ENCODE data around the gene PIP4K2A.
A peak's percentile ranks its signal among the peaks of the same experiment; 100 is the strongest.

Gene PIP4K2A

DNA sequence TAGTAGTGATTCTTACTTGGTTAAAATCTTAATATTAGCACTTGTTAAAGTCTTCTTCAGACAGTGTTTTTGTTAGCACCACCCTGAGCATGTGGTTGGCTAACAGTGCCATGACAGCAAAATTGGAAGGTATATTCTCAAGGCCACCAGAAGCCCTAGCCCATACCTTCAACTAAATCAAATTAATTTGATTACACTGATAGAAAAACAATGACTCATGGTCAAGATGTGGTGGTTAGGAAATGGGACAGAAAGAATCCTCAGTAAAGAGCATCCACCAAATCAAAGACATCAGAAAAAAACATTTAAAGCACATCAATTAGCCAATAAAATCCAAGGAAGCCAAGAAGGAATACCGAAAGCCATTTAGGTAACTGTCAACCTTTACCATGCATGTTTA lies 75.5 kb downstream of the PIP4K2A start:
- no peak for ATAC-seq

DNA sequence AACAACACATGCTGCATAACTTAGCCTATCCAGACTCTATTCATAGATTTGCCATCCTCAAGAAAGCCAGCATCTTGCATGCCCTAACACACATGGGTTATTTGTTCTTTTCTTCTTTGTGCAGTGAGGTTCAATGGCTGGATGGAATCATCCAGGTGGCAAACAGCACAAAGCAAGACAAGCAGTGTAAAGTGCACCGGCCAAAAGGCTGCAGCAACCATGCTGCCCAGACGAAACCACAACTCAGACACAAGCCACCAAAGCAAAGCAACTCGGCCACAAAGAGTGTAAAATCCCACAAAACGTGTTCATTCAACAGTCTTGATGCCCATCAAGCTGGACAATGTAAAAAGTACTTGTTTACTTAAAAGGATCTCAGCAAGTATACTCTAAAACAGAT lies 76.9 kb downstream of the PIP4K2A start:
- ATAC-seq (no peak), DNase-seq (no peak)

More for the DNA sequence above, 75.5 kb downstream of the PIP4K2A start:
- no peak for DNase-seq

GRCh38 chr10:22635650-22636049 lies 78.7 kb downstream of the PIP4K2A start:
- no peak for ATAC-seq
- DNase-seq = no peak

DNA sequence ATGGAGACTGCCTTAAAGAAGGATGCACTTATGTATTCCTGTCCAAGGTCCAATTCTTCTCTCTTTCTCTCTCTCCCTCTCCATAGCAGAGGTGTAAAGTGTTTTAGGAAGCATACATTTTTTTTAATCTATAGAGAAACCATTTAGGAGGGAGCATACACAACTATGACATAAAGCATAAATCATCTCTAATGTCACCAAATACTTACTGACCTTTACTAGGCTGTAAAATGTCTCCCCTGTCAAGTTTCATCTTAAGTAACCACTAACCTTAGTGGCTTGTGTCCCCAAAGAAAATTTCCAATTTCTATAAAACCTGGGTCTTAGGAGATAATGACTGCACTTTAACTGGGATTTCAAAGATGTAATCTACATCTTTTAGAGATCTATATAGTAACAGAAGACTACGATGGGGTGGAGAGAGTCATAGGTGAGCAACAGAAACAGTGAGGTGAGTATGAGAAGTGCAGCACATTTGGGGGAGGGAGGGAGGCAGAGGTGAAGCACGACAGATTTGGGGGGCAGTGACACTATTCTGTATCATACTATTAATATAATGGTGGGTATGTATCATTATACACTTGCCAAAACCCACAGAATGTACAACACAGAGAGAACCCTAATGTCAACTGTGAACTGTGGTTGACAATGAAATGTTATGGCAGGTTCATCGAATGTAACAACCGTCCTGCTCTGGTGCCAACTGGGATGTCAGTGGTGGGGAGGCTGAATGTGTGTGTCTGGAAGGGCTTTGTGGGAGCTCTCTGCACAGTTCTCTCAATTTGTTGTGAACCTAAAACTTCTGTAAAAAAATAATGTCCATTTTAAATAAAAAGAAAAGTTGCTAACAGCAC lies 79.5 kb downstream of the PIP4K2A start:
- peak; percentile 69 for ATAC-seq
- DNase-seq = no peak

- no peak for DNase-seq
These were observed 80.3 kb downstream of the PIP4K2A start for GRCh38 chr10:22634093-22634492.

GRCh38 chr10:22633528-22633927 lies 80.8 kb downstream of the PIP4K2A start:
- ATAC-seq (no peak), DNase-seq (no peak)

More at GRCh38 chr10:22634093-22634492, 80.3 kb downstream of the PIP4K2A start:
- no peak for ATAC-seq

DNA sequence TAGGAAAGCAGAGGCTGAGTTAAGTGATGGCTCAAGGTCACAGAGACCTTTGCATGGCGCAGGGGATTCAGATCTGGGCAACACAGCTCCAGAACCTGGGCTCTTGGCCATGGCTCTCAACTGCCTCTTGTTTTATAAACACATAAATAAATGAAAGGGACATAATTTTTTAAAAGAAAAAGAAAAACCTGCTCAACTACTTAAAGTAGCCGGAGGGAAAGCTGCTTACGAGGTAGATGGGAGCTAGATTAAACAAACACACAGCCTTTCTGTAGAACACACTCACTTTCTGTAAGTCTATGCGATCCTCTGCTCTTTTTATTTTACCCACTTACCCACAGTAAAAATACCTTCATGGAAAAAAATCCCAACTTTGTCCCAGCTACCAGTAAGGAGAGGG lies 81.3 kb downstream of the PIP4K2A start:
- DNase-seq (no peak), ATAC-seq (no peak)

GRCh38 chr10:22631646-22632278 lies 82.6 kb downstream of the PIP4K2A start:
- DNase-seq = no peak
- no peak for ATAC-seq

DNA sequence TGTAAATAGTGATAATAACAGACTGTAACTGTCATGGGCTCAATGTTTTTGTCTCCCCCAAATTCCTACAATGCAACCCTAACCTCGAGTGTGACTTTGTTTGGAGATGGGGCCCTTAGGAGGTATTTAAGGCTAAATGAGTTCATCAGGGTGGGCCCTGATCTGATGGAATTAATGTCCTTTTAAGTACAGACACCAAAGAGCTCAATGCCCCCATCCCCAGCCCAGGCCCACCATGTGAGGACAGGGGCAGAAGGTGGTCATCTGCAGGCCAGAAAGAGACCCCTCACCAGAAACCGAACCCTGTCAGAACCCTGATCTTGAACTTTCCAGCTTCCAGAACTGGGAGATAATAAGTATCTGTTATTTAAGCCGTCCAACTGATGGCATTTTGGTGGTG lies 83.2 kb downstream of the PIP4K2A start:
- DNase-seq (no peak), ATAC-seq (no peak)

GRCh38 chr10:22630234-22631174 lies 83.9 kb downstream of the PIP4K2A start:
- peak; percentile 74 for ATAC-seq
- no peak for DNase-seq

DNA sequence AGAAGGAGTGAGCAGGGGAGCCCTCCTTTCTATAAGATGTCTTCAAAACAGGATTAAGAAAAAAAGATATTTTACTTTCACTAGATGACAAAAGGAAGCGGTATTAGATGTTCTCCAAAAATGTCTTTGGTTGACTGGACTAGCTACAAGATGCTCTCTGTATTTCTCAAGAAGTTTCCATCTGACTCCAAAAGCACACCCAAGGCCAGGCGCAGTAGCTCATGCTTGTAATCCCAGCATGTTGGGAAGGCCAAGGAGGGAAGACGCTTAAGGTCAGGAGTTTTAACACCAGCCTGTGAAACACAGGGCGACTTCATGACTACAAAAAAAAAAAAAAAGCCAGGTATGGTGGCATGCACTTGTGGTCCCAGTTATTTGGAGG lies 84.5 kb downstream of the PIP4K2A start:
- ATAC-seq (peak; percentile 45), DNase-seq (peak; percentile 49)

GRCh38 chr10:22629126-22629525 lies 85.3 kb downstream of the PIP4K2A start:
- DNase-seq = no peak
- ATAC-seq = no peak

- DNase-seq = no peak
- ATAC-seq = no peak
These were observed 86.1 kb downstream of the PIP4K2A start for GRCh38 chr10:22628309-22628708.

- DNase-seq (no peak), ATAC-seq (no peak)
These were observed 87.6 kb downstream of the PIP4K2A start for GRCh38 chr10:22626784-22627183.

- ATAC-seq = no peak
- DNase-seq = no peak
These were observed 88.7 kb downstream of the PIP4K2A start for GRCh38 chr10:22625516-22626290.

- ATAC-seq (no peak), DNase-seq (no peak)
These were observed 90.1 kb downstream of the PIP4K2A start for GRCh38 chr10:22624287-22624738.

DNA sequence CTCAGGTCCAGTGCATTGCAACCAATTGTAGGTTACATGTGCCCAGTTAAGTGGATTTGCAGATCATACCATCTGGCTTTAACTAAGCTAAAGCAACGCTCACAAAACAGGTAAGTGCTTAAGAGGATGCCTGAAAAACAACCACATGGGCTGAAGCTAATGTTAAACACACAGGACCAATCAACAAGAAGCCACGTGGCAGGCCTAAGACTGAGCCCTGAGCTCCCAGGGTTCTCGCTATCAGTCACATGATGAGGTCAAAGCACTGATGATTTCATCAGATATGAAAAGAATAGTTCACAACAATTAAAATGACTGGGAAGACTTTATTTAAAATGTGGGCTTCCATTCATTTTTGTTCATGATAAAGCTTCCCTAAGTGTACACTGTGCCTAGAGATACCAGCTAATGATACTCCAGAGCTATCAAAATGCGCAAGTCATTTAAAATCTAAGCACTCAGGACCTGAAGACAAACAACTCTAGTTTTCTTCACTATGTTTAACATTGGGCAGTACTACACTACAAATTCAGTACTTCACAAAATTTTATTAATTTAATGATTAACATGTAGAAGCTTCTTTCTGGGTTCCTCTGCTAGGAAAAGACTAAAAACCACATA lies 90.6 kb downstream of the PIP4K2A start:
- ATAC-seq (peak; percentile 72), DNase-seq (no peak)

- no peak for ATAC-seq
- no peak for DNase-seq
These were observed 92.1 kb downstream of the PIP4K2A start for GRCh38 chr10:22622242-22622806.

GRCh38 chr10:22621726-22622125 lies 92.7 kb downstream of the PIP4K2A start:
- DNase-seq (no peak), ATAC-seq (no peak)

DNA sequence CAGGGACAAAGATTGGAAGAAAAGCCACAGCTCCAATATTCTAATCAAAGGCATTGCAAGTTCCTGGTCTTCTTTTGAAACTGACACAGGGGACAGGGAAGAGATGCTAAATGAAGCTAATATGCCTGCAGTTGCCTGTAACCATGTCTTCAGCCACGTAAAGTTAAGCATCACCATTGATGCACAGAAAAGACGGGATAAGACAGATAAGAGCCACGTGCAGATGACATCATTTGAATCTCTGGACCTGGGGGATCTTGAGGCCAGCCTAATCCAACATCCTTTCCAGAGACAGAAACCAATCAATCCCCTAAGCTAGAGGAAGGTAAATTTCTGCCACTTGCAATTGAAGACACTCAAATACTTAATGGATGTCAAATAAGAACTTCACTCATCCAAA lies 93.4 kb downstream of the PIP4K2A start:
- no peak for DNase-seq
- no peak for ATAC-seq

Measured in stimulated activated naive CD8-positive, alpha-beta T cell treated with anti-CD3 and anti-CD28 coated beads, Interleukin-15, Interleukin-2, amounts not matched to agents 100 U/mL and 50 U/mL, for 24 hours (primary cell).